Gastroesophageal sphincter (tissue), 4 donors: Measurements from ENCODE around the gene OIT3. TPM values are rescaled to one million over a fixed set of nuclear protein-coding genes. Genes with fewer than 3 reads are reported as not detected.

Experiments
- ATAC-seq: fragments of 150-250 bp; one replicate; pipeline ENCODE4 v1.9.1; 2016; ENCODE audit warnings: mild to moderate bottlenecking, moderate library complexity
- H3K27ac ChIP-seq, 4 donors: fragments of 200-600 bp; sonication (generic) in 3 of 4; 1 replicate in 3 of 4; 2 replicates in 1 of 4; pipeline ENCODE4 v1.5.1; 2016 to 2019
- H3K27me3 ChIP-seq: fragments of 200-600 bp; sonication (generic); one replicate; pipeline ENCODE4 v1.5.1; 2019
- H3K36me3 ChIP-seq, 2 donors: fragments of 200-600 bp; sonication (generic); one replicate each; pipeline ENCODE4 v1.5.1; 2019; ENCODE audit warnings: control low read depth in 1 of 2
- H3K4me1 ChIP-seq, 3 donors: fragments of 200-600 bp; sonication (generic); 1 replicate in 2 of 3; 2 replicates in 1 of 3; pipeline ENCODE4 v1.5.1; 2016 to 2019; ENCODE audit warnings: control low read depth in 2 of 3
- H3K4me3 ChIP-seq, 2 donors: fragments of 200-600 bp; sonication (generic); one replicate each; pipeline ENCODE4 v1.5.1; 2019; ENCODE audit warnings: mild to moderate bottlenecking in 1 of 2, moderate library complexity in 1 of 2
- H3K9me3 ChIP-seq, 3 donors: fragments of 200-600 bp; sonication (generic); one replicate each; pipeline ENCODE4 v1.5.1; 2017 to 2019; ENCODE audit warnings: control low read depth in 2 of 3
- CTCF ChIP-seq, 4 experiments: fragments of 200-600 bp in 2 of 4; fragments of 450-650 bp in 2 of 4; sonication (generic) in 1 of 4; IDR thresholded peaks; one replicate each; pipeline ENCODE4 v1.5.1; 2017 to 2019; ENCODE audit warnings: antibody characterized with exemption in 4 of 4, mild to moderate bottlenecking in 2 of 4, moderate library complexity in 2 of 4
- EP300 ChIP-seq: sonication (generic); formaldehyde crosslinking; IDR thresholded peaks from one replicate; pipeline ENCODE4 v1.6.1; 2017; ENCODE audit warnings: antibody characterized with exemption, mild to moderate bottlenecking
- POLR2A ChIP-seq, 2 donors: fragments of 450-650 bp; IDR thresholded peaks; one replicate each; pipeline ENCODE4 v1.6.1; 2017; ENCODE audit warnings: antibody characterized with exemption in 2 of 2, mild to moderate bottlenecking in 2 of 2, moderate library complexity in 1 of 2
- POLR2AphosphoS5 ChIP-seq: sonication (generic); formaldehyde crosslinking; IDR thresholded peaks from one replicate; pipeline ENCODE4 v1.6.1; 2017; ENCODE audit warnings: antibody characterized with exemption
- WGBS, 2 donors: methylation state at CpG; one replicate each; pipeline ENCODE4 v1.1.5; 2018; ENCODE audit warnings: low coverage in 1 of 2; 5-methylcytosine and 5-hydroxymethylcytosine counted together
- total RNA-seq, 4 donors: library from RNA; depleted of rRNA; stranded (reverse); fragments of >200 nt; gene quantifications; one replicate each; pipeline ENCODE4 v1.1.0, GENCODE V29; 2016

OIT3 gene
- total RNA-seq, result under 1 TPM in 2 of 4 donors, not detected in 2; 0.12 to 0.40 TPM

GRCh38 chr10:72893136-72893798 lies at the start of gene OIT3:
Gene OIT3, plus strand, starts transcription at chr10:72893739. Its CDS starts 60 bp downstream, at chr10:72893799.
- Histone ChIP-seq H3K4me3 (no peak within 1 kb of the TSS), H3K9me3 (no peaks in the 10 kb centered on the region), H3K4me1 (no peaks in the 10 kb centered on the region), H3K36me3 (peaks cover 0 to 5% of the 10 kb centered on the region in 2 donors), H3K27ac (no peak within 1 kb of the TSS), H3K27me3 (peaks cover 8% of the 10 kb centered on the region)
- ATAC-seq, result no peak
- TF ChIP-seq EP300, result no peak
- TF ChIP-seq CTCF (IDR thresholded peaks at IDR 0.05), result no peak
- TF ChIP-seq POLR2AphosphoS5, result no peak
- TF ChIP-seq POLR2A (IDR thresholded peaks at IDR 0.05), result no peak
- WGBS, 2 donors, result 53 to 67% methylated on average over 3 to 4 of the region's 4 CpGs

- Histone ChIP-seq H3K9me3 (no peaks in the 10 kb centered on the region), H3K4me1 (no peaks in the 10 kb centered on the region), H3K36me3 (no peaks in the 10 kb centered on the region), H3K27me3 (no peaks in the 10 kb centered on the region), H3K27ac (no peak overlapping the region), H3K4me3 (no peak overlapping the region)
- TF ChIP-seq CTCF (IDR thresholded peaks at IDR 0.05) (no peak), EP300 (no peak), POLR2AphosphoS5 (no peak)
- no peak for ATAC-seq
- 74 to 77% methylated on average over 6 to 7 of the region's 7 CpGs for WGBS, 2 donors
These were observed 47.3 kb upstream of the OIT3 start for GRCh38 chr10:72846238-72846637.

GRCh38 chr10:72847681-72848080 lies 45.9 kb upstream of the OIT3 start:
- TF ChIP-seq POLR2AphosphoS5 (no peak), POLR2A (IDR thresholded peaks at IDR 0.05) (no peak)
- Histone ChIP-seq H3K36me3 (no peaks in the 10 kb centered on the region), H3K27me3 (no peaks in the 10 kb centered on the region), H3K27ac (no peak overlapping the region), H3K9me3 (no peaks in the 10 kb centered on the region), H3K4me3 (no peak overlapping the region), H3K4me1 (no peaks in the 10 kb centered on the region)
- WGBS, 2 donors, result 90 to 100% methylated on average over 2 of the region's 2 CpGs
- no peak for ATAC-seq

GRCh38 chr10:72850861-72851260 lies 42.7 kb upstream of the OIT3 start:
- H3K4me3 ChIP-seq, result no peak overlapping the region
- no peak overlapping the region for H3K27ac ChIP-seq
- no peaks in the 10 kb centered on the region for H3K27me3 ChIP-seq
- ATAC-seq, result no peak
- WGBS, 2 donors, result 79 to 100% methylated on average over 2 of the region's 2 CpGs
- H3K4me1 ChIP-seq, result no peaks in the 10 kb centered on the region
- H3K36me3 ChIP-seq, result no peaks in the 10 kb centered on the region
- no peaks in the 10 kb centered on the region for H3K9me3 ChIP-seq
- TF ChIP-seq CTCF (IDR thresholded peaks at IDR 0.05), result no peak
- no peak for TF ChIP-seq EP300
- no peak for TF ChIP-seq POLR2AphosphoS5
- no peak for TF ChIP-seq POLR2A (IDR thresholded peaks at IDR 0.05)

- H3K36me3 ChIP-seq, result no peaks in the 10 kb centered on the region
- H3K27ac ChIP-seq, result no peak overlapping the region
- no peak for TF ChIP-seq POLR2AphosphoS5
- no peak for TF ChIP-seq POLR2A (IDR thresholded peaks at IDR 0.05)
- TF ChIP-seq EP300, result no peak
- H3K4me3 ChIP-seq, result no peak overlapping the region
- H3K27me3 ChIP-seq, result no peaks in the 10 kb centered on the region
- WGBS, 2 donors, result 80 to 100% methylated on average over 1 of the region's 1 CpG
- H3K9me3 ChIP-seq, result no peaks in the 10 kb centered on the region
- no peak for ATAC-seq
- no peaks in the 10 kb centered on the region for H3K4me1 ChIP-seq
These were observed 42.0 kb upstream of the OIT3 start for GRCh38 chr10:72851509-72851908.

- Histone ChIP-seq H3K4me1 (no peaks in the 10 kb centered on the region), H3K4me3 (no peak overlapping the region), H3K36me3 (no peaks in the 10 kb centered on the region), H3K9me3 (no peaks in the 10 kb centered on the region), H3K27me3 (no peaks in the 10 kb centered on the region), H3K27ac (no peak overlapping the region)
- no peak for ATAC-seq
- WGBS, 2 donors, result 92 to 100% methylated on average over 2 of the region's 2 CpGs
- no peak for TF ChIP-seq POLR2AphosphoS5
- no peak for TF ChIP-seq CTCF (IDR thresholded peaks at IDR 0.05)
- no peak for TF ChIP-seq EP300
- no peak for TF ChIP-seq POLR2A (IDR thresholded peaks at IDR 0.05)
These were observed 41.0 kb upstream of the OIT3 start for GRCh38 chr10:72852508-72852907.
